Measurements from ENCODE around the gene ERO1B.
"Not testable (repeated sequence)": the region's sequence is repeated elsewhere in the genome, so short reads cannot be mapped to it uniquely, and the experiment has no call there.

Gene ERO1B

DNA sequence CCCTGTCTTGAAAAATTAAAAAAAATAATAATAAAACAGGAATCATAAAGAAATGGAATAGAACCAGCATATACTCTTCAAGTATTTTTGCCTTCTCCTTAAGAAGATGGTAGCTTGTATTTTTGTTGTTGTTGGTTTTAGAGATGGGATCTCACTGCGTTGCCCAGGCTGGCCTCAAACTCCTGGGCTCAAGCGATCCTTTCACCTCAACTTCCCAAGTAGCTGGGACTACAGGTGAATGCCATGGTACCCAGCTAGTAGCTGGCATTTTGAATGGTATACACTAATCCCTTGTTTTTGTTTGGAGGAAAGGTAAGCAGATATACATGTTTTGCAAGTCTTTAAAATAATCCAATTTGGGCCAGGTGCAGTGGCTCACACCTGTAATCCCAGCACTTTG, 34.7 kb upstream of the ERO1B start:
- no peaks in the 10 kb centered on the region for H3K79me2 ChIP-seq (ENCODE audit: insufficient read depth, low read length)
- H3K9ac ChIP-seq (ENCODE audit: low read length): no peak overlapping the region
- H3K4me3 ChIP-seq (ENCODE audit: low read depth, low read length, poor library complexity, severe bottlenecking): no peak overlapping the region
- no peaks in the 10 kb centered on the region for H3K9me2 ChIP-seq (ENCODE audit: low read depth, low read length)
- H2AFZ ChIP-seq (ENCODE audit: low read length): no peak overlapping the region
- H3K36me3 ChIP-seq (ENCODE audit: insufficient read depth, low read length): no peaks in the 10 kb centered on the region
- H3F3A ChIP-seq (ENCODE audit: insufficient read depth, low read length): no peaks in the 10 kb centered on the region
- no peaks in the 10 kb centered on the region for H3K4me1 ChIP-seq (ENCODE audit: insufficient read depth, low read length, severe bottlenecking)
- TF ChIP-seq, protein P1, sequence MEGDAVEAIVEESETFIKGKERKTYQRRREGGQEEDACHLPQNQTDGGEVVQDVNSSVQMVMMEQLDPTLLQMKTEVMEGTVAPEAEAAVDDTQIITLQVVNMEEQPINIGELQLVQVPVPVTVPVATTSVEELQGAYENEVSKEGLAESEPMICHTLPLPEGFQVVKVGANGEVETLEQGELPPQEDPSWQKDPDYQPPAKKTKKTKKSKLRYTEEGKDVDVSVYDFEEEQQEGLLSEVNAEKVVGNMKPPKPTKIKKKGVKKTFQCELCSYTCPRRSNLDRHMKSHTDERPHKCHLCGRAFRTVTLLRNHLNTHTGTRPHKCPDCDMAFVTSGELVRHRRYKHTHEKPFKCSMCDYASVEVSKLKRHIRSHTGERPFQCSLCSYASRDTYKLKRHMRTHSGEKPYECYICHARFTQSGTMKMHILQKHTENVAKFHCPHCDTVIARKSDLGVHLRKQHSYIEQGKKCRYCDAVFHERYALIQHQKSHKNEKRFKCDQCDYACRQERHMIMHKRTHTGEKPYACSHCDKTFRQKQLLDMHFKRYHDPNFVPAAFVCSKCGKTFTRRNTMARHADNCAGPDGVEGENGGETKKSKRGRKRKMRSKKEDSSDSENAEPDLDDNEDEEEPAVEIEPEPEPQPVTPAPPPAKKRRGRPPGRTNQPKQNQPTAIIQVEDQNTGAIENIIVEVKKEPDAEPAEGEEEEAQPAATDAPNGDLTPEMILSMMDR (IDR thresholded peaks at IDR 0.05; ENCODE audit: low read length): no peak
- no peak for TF ChIP-seq EZH2 (IDR thresholded peaks at IDR 0.05; ENCODE audit: borderline replicate concordance, low read length)
- H4K20me1 ChIP-seq (ENCODE audit: insufficient read depth, low read length): no peaks in the 10 kb centered on the region
- no peaks in the 10 kb centered on the region for H3K9me3 ChIP-seq (ENCODE audit: low read length)
- no peak overlapping the region for H3K4me2 ChIP-seq (ENCODE audit: low read length)
- H3K27ac ChIP-seq (ENCODE audit: low read depth, low read length, poor library complexity, severe bottlenecking): no peak overlapping the region
- H3K27me3 ChIP-seq (ENCODE audit: insufficient read depth, low read length): no peaks in the 10 kb centered on the region

DNA sequence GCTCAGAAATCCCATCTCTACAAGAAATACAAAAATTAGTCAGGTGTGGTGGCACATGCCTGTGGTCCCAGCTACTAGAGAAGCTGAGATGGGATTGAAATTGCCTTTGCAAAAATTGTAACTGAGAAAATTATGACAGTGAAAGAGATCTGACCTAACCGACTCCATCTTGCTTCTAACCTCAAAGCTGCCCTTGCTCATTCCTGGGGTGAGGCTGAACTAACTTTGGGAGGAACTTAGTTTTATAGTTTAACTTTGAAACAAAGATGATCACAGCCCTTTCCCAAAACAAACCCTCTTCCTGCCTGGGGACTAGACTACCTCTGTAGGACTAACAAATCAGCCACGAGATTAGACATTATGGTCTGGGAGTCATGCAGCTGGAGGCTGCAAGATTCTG, 33.8 kb upstream of the ERO1B start:
- Histone ChIP-seq H3K9me2 (ENCODE audit: low read depth, low read length) (no peaks in the 10 kb centered on the region), H3K9me3 (ENCODE audit: low read length) (no peaks in the 10 kb centered on the region), H3K36me3 (ENCODE audit: insufficient read depth, low read length) (no peaks in the 10 kb centered on the region), H3K4me1 (ENCODE audit: insufficient read depth, low read length, severe bottlenecking) (no peaks in the 10 kb centered on the region), H3K27ac (ENCODE audit: low read depth, low read length, poor library complexity, severe bottlenecking) (no peak overlapping the region), H2AFZ (ENCODE audit: low read length) (no peak overlapping the region), H4K20me1 (ENCODE audit: insufficient read depth, low read length) (no peaks in the 10 kb centered on the region), H3F3A (ENCODE audit: insufficient read depth, low read length) (no peaks in the 10 kb centered on the region), H3K4me3 (ENCODE audit: low read depth, low read length, poor library complexity, severe bottlenecking) (no peak overlapping the region), H3K9ac (ENCODE audit: low read length) (no peak overlapping the region), H3K79me2 (ENCODE audit: insufficient read depth, low read length) (no peaks in the 10 kb centered on the region), H3K27me3 (ENCODE audit: insufficient read depth, low read length) (no peaks in the 10 kb centered on the region), H3K4me2 (ENCODE audit: low read length) (no peak overlapping the region)
- TF ChIP-seq, protein P1 (IDR thresholded peaks at IDR 0.05; ENCODE audit: low read length): no peak

DNA sequence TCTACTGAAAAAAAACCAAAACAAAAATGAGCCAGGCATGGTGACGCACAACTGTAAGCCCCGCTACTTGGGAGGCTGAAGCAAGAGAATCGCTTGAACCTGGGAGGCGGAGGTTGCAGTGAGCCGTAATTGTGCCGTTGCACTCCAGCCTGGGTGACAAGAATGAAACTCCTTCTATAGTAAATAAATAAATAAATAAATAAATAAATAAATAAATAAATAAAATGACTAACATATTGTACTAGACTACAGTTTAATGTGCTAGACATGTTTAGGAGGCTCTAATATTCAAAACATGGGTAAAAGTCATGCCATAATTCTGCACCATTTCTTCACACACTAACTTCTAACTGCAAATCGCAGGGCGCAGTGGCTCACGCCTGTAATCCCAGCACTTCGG, 33.3 kb upstream of the ERO1B start:
- no peak overlapping the region for H3K4me3 ChIP-seq (ENCODE audit: low read depth, low read length, poor library complexity, severe bottlenecking)
- H3K9me3 ChIP-seq (ENCODE audit: low read length): no peaks in the 10 kb centered on the region
- no peak for TF ChIP-seq EZH2 (IDR thresholded peaks at IDR 0.05; ENCODE audit: borderline replicate concordance, low read length)
- TF ChIP-seq, protein P1 (IDR thresholded peaks at IDR 0.05; ENCODE audit: low read length): no peak
- no peak overlapping the region for H3K4me2 ChIP-seq (ENCODE audit: low read length)
- H3K9me2 ChIP-seq (ENCODE audit: low read depth, low read length): no peaks in the 10 kb centered on the region
- no peak overlapping the region for H3K9ac ChIP-seq (ENCODE audit: low read length)
- no peaks in the 10 kb centered on the region for H4K20me1 ChIP-seq (ENCODE audit: insufficient read depth, low read length)
- no peak overlapping the region for H2AFZ ChIP-seq (ENCODE audit: low read length)
- H3K36me3 ChIP-seq (ENCODE audit: insufficient read depth, low read length): no peaks in the 10 kb centered on the region
- H3K27ac ChIP-seq (ENCODE audit: low read depth, low read length, poor library complexity, severe bottlenecking): no peak overlapping the region
- no peaks in the 10 kb centered on the region for H3K79me2 ChIP-seq (ENCODE audit: insufficient read depth, low read length)
- H3F3A ChIP-seq (ENCODE audit: insufficient read depth, low read length): no peaks in the 10 kb centered on the region
- H3K27me3 ChIP-seq (ENCODE audit: insufficient read depth, low read length): no peaks in the 10 kb centered on the region
- H3K4me1 ChIP-seq (ENCODE audit: insufficient read depth, low read length, severe bottlenecking): no peaks in the 10 kb centered on the region

DNA sequence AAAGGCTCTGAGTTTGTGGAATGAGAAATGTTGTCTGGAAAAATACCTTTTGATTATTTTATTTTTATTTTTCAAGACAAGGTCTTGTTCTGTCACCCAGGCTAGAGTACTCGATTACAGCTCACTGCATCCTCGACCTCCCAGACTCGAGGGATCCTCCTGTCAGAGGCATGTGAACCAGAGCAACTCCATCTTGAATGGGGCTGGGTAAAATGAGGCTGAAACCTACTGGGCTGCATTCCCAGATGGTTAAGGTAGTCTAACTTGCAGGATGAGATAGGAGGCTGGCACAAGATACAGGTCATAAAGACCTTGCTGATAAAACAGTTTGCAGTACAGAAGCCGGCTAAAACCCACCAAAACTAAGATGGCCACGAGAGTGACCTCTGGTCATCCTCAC, 32.3 kb upstream of the ERO1B start:
- H3K9me3 ChIP-seq (ENCODE audit: low read length); H3K36me3 ChIP-seq (ENCODE audit: insufficient read depth, low read length); H3K9ac ChIP-seq (ENCODE audit: low read length); H4K20me1 ChIP-seq (ENCODE audit: insufficient read depth, low read length); H2AFZ ChIP-seq (ENCODE audit: low read length); H3K79me2 ChIP-seq (ENCODE audit: insufficient read depth, low read length); H3K27me3 ChIP-seq (ENCODE audit: insufficient read depth, low read length); H3K4me2 ChIP-seq (ENCODE audit: low read length); H3F3A ChIP-seq (ENCODE audit: insufficient read depth, low read length); H3K9me2 ChIP-seq (ENCODE audit: low read depth, low read length); H3K27ac ChIP-seq (ENCODE audit: low read depth, low read length, poor library complexity, severe bottlenecking); H3K4me3 ChIP-seq (ENCODE audit: low read depth, low read length, poor library complexity, severe bottlenecking); H3K4me1 ChIP-seq (ENCODE audit: insufficient read depth, low read length, severe bottlenecking): not testable (repeated sequence)

Data from OCI-LY1 (cell line).